Adipose tissue (tissue), 3 donors: ENCODE data around the gene OR2Z1. TPM values are rescaled to one million over a fixed set of nuclear protein-coding genes. Genes with fewer than 3 reads are reported as not detected.
"Not testable (repeated sequence)": the region's sequence is repeated elsewhere in the genome, so short reads cannot be mapped to it uniquely, and the experiment has no call there.

Source experiments
- H3K27ac ChIP-seq: one replicate; pipeline ENCODE4 v1.5.1; 2013; ENCODE audit warnings: low read depth, low read length
- WGBS, 3 donors: extraction: QIAGEN DNeasy Blood & Tissue Kit; methylation state at CpG; one replicate each; pipeline ENCODE4 v1.1.7; 2013; 5-methylcytosine and 5-hydroxymethylcytosine counted together
- polyA plus RNA-seq, 3 donors: library from polyadenylated mRNA; stranded (reverse); fragments of 200-250 nt; gene quantifications; one replicate each; pipeline ENCODE4 v1.2.3, GENCODE V29; 2013
- donor health status: healthy with polysubstance abuse.
- donor health status: Bipolar disorder and iron deficiency.
- donor health status: healthy.

The OR2Z1 gene
- polyA plus RNA-seq, 3 donors = not detected

- no peak within 1 kb of the TSS for H3K27ac ChIP-seq
- WGBS, 3 donors = 50 to 69% (median 54%) methylated on average over 22 to 23 of the region's 23 CpGs
These were observed 22.9 kb upstream of the OR2Z1 start, which contains the start of gene ACTL9 for GRCh38 chr19:8698433-8699063. ACTL9 (minus strand) TSS chr19:8698795; CDS start chr19:8698701, 94 bp downstream.

- no peak overlapping the region for H3K27ac ChIP-seq
These were observed 21.5 kb upstream of the OR2Z1 start for GRCh38 chr19:8699908-8700307.

- 71 to 76% (median 73%) methylated on average over 2 of the region's 2 CpGs for WGBS, 3 donors
- no peak overlapping the region for H3K27ac ChIP-seq
These were observed 20.5 kb upstream of the OR2Z1 start for GRCh38 chr19:8700956-8701355.

DNA sequence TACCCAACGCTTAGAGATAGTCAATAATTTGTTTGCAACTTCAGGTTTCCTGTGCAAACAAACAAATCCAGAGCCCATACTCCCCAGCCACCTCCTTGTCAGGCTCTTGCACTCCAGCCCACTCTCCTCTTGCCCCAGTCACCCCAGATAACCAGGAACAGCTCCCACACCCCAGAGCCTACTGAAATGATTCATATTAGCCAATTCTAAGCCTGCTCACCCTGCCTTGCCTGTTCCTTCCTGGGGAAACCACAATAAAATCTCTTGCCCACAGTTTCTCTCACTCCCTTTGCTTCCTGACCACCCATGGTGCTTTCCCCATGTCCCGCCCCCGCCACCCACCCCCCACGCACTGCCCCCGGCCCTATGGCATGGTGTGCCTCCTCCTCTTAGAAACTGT, 19.1 kb upstream of the OR2Z1 start:
- H3K27ac ChIP-seq = no peak overlapping the region
- 18 to 44% (median 23%) methylated on average over 5 of the region's 5 CpGs for WGBS, 3 donors

GRCh38 chr19:8703223-8703622, 18.2 kb upstream of the OR2Z1 start:
- no peak overlapping the region for H3K27ac ChIP-seq
- 33 to 46% (median 41%) methylated on average over 7 of the region's 7 CpGs for WGBS, 3 donors

- not testable (repeated sequence) for H3K27ac ChIP-seq
- WGBS, 3 donors = 60 to 79% (median 71%) methylated on average over 2 to 3 of the region's 3 CpGs
These were observed 16.1 kb upstream of the OR2Z1 start for GRCh38 chr19:8705304-8705703.

- H3K27ac ChIP-seq = no peak overlapping the region
- WGBS, 3 donors = 14 to 39% (median 18%) methylated on average over 5 of the region's 5 CpGs
These were observed 15.7 kb upstream of the OR2Z1 start for GRCh38 chr19:8705742-8706141.

- 74 to 85% (median 79%) methylated on average over 6 to 7 of the region's 7 CpGs for WGBS, 3 donors
- not testable (repeated sequence) for H3K27ac ChIP-seq
These were observed 11.1 kb upstream of the OR2Z1 start for GRCh38 chr19:8710337-8710736.

- WGBS, 3 donors = 35 to 57% (median 51%) methylated on average over 2 of the region's 2 CpGs
- H3K27ac ChIP-seq = no peak overlapping the region
These were observed 598 bp downstream of the OR2Z1 start for GRCh38 chr19:8722032-8722431.

GRCh38 chr19:8724276-8724675, 2.8 kb downstream of the OR2Z1 start:
- H3K27ac ChIP-seq = no peak overlapping the region
- WGBS, 3 donors = 57 to 76% (median 69%) methylated on average over 3 of the region's 3 CpGs

GRCh38 chr19:8731428-8732169, 10.2 kb downstream of the OR2Z1 start:
- WGBS, 3 donors = 56 to 62% (median 61%) methylated on average over 19 of the region's 19 CpGs
- H3K27ac ChIP-seq = no peak overlapping the region

DNA sequence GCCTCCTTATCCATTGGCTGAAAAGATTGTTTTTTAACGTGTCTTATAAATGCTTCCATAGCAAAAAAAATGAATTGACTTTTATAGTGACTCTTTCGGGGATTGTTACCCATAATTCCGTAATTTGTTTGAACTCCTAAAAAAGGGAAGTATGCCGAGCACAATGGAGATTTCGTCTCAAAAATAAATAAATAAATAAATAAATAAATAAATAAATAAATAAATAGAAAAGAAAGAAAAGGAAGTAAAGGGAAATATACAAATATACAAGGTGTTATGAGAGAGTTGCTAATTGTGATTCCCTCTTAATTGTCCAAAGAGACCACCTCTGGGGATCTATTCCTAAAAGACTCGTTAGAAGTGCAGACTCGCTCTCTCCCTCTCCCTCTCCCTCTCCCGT, 16.9 kb downstream of the OR2Z1 start:
- H3K27ac ChIP-seq = no peak overlapping the region
- 71 to 91% (median 81%) methylated on average over 8 of the region's 8 CpGs for WGBS, 3 donors

GRCh38 chr19:8739291-8740065, 18.0 kb downstream of the OR2Z1 start:
- H3K27ac ChIP-seq = not testable (repeated sequence)
- WGBS, 3 donors = 90 to 91% (median 91%) methylated on average over 25 to 42 of the region's 55 CpGs

GRCh38 chr19:8767257-8767656, 45.8 kb downstream of the OR2Z1 start:
- WGBS, 3 donors = 78 to 82% methylated on average over 5 of the region's 11 CpGs; no CpG with 5 or more reads in 1 of the 3 donors
- not testable (repeated sequence) for H3K27ac ChIP-seq

GRCh38 chr19:8769265-8769664, 47.8 kb downstream of the OR2Z1 start:
- WGBS, 3 donors = 75 to 91% (median 83%) methylated on average over 3 of the region's 8 CpGs
- not testable (repeated sequence) for H3K27ac ChIP-seq

DNA sequence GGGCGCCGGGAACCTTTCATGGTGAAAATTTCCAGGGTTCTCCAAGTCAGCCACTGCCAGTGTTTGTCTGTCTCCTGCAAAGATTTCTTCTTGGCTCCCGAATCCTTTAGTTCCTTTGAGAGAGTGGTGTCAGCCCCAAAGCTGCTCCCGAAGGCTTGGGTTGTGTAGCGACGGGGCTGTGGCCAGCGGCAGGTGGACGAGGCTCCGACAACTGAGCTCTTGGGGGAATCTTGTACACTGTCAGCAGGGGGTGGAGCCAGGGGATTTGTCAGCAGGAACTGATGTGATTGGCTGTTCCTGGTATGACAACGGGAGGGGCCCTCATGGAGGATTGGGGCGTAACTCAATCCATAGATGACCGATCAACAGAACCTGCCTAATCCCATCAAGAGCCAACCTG, 52.2 kb downstream of the OR2Z1 start:
- WGBS, 3 donors = 76 to 87% methylated on average over 4 to 5 of the region's 12 CpGs; no CpG with 5 or more reads in 1 of the 3 donors
- not testable (repeated sequence) for H3K27ac ChIP-seq
